ENCODE data around the gene CRLF3.
"Not testable (repeated sequence)": the region's sequence is repeated elsewhere in the genome, so short reads cannot be mapped to it uniquely, and the experiment has no call there.

The CRLF3 gene

DNA sequence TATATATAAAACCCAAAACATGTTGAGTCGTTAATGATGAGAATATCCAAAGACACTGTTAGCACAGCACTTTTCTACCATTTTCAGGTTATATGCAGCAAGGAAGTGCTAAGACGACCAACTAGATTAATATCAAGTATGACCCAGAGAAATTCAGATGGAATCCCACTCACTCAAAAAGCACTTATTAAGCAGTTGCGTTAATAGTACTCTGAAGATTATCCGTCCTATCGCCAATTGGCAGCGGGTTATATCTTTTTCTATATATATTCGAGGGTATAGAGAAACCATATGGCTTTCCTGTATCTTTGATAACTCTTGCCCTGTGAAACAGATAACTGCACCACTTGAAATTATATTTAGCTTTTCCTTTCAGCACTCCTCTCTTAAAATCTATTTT is 1.1 kb downstream of the CRLF3 start:
- TF ChIP-seq ZFX (IDR thresholded peaks at IDR 0.05; ENCODE audit: borderline replicate concordance) (no peak), CTCF (IDR thresholded peaks at IDR 0.05) (no peak)
- no peak overlapping the region for H3K27ac ChIP-seq

GRCh38 chr17:30822919-30823318 is 1.6 kb downstream of the CRLF3 start:
- not testable (repeated sequence) for H3K27ac ChIP-seq

DNA sequence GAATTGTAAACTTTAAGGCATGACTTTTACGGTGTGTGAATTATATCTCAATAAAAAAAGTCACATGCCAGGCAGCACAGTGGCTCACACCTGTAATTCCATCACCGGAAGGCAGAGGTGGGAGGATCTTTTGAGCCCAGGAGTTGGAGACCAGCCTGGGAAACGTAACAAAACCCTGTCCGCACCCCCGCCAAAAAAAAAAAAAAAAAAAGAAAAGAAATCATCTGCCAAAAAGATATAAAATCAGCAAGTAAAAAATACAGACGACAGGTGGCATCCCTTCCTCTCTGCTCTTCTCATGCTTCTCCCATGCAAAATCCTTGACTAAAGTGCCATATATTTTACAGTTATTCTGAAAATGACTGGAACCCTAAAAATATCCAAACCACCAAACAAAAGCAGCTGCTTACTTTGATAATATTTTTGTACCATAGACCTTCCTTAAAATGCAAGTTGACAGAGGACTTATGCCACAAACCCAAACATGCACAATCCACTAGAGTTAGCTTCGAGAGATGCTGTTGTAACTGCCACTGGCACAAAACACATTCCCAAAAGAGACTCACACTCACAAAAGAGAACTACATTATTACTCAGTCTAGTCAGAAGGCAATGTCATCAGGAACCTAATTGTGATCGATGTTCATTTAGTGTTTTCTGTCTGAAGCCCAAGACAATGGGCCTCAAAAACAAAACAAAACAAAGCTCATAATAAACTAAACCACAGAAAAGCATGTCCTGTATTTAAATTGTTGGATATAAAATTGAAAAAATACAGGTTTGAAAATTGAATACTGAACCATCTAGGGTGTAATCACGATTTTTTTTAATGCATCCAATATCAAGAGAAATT is 2.4 kb downstream of the CRLF3 start:
- no peak overlapping the region for H3K27ac ChIP-seq

DNA sequence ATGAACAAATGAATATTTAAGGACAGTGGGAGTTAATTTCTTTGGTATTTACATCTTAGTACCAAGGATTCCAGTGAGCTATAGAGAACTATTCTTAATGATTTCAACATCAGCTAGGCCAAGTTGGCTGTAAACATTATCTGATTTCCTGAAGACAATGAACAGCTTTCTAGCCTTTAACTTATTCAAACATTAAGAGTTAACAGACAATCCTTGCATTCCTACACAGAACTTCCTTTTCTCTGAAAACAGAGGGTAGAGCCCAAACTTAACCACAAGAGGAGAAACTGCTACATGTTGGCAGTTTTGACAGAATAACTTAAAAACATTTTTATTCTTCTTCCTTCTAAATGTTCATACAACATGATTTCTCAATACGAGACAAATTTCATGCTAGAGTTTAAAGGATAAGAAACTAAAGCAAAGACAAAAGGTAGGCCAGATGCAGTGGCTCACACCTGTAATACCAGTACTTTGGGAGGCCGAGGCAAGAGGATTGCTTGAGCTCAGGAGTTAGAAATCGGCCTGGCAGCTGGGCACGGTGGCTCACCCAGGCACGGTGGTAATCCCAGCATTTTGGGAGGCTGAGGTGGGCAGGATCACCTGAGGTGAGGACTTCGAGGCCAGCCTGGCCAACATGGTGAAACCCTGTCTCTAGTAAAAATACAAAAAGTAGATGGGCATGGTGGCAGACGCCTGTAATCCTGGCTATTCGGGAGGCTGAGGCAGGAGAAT is 4.4 kb downstream of the CRLF3 start:
- no peak overlapping the region for H3K27ac ChIP-seq
- no peak for TF ChIP-seq ZFX (IDR thresholded peaks at IDR 0.05; ENCODE audit: borderline replicate concordance)
- no peak for TF ChIP-seq CTCF (IDR thresholded peaks at IDR 0.05)

More for the DNA sequence above, 2.4 kb downstream of the CRLF3 start:
- no peak for TF ChIP-seq CTCF (IDR thresholded peaks at IDR 0.05)
- no peak for TF ChIP-seq ZFX (IDR thresholded peaks at IDR 0.05; ENCODE audit: borderline replicate concordance)

GRCh38 chr17:30816165-30816564 is 8.3 kb downstream of the CRLF3 start:
- TF ChIP-seq ZFX (IDR thresholded peaks at IDR 0.05; ENCODE audit: borderline replicate concordance) (no peak), CTCF (IDR thresholded peaks at IDR 0.05) (no peak)
- no peak overlapping the region for H3K27ac ChIP-seq

- H3K27ac ChIP-seq: not testable (repeated sequence)
Observed at GRCh38 chr17:30814860-30815259, 9.6 kb downstream of the CRLF3 start.

DNA sequence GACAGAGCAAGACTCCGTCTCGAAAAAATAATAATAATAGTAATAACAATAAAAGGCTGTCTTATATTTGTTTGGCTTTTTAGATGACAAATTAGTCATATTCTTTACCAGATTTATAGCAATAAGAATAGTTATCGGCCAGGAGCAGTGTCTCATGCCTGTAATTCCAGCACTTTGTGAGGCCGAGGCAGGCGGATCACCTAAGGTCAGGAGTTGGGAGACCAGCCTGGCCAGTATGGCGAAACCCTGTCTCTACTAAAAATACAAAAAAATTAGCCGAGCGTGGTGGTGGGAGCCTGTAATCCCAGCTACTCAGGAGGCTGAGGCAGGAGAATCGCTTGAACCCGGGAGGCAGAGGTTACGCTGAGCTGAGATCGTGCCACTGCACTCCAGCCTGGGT is 10.3 kb downstream of the CRLF3 start:
- not testable (repeated sequence) for H3K27ac ChIP-seq

- no peak for TF ChIP-seq CTCF (IDR thresholded peaks at IDR 0.05)
- TF ChIP-seq ZFX (IDR thresholded peaks at IDR 0.05; ENCODE audit: borderline replicate concordance): no peak
- no peak overlapping the region for H3K27ac ChIP-seq
Observed at GRCh38 chr17:30812218-30813177, 12.0 kb downstream of the CRLF3 start.
